Thyroid gland (tissue), 4 donors: ENCODE data around the gene CAMK2G.

Source experiments
- CTCF ChIP-seq, 6 experiments: fragments of 200-600 bp in 3 of 6; fragments of 450-650 bp in 3 of 6; sonication (generic) in 3 of 6; IDR thresholded peaks; one replicate each; pipeline ENCODE4 v1.5.1; 2016 to 2019; ENCODE audit warnings: antibody characterized with exemption in 6 of 6, mild to moderate bottlenecking in 2 of 6, inconsistent platforms in 1 of 6, moderate library complexity in 1 of 6
- POLR2A ChIP-seq, 2 donors: fragments of 450-650 bp; IDR thresholded peaks; one replicate each; pipeline ENCODE4 v1.6.1; 2017; ENCODE audit warnings: antibody characterized with exemption in 2 of 2, mild to moderate bottlenecking in 2 of 2, moderate library complexity in 1 of 2

GRCh38 chr10:73877533-73878160 lies 3.3 kb upstream of the CAMK2G start:
- TF ChIP-seq CTCF (IDR thresholded peaks at IDR 0.05) (no peak), POLR2A (IDR thresholded peaks at IDR 0.05) (no peak)
